ENCODE measurements around the gene GALNT2. TPM values are rescaled to one million over a fixed set of nuclear protein-coding genes. Genes with fewer than 3 reads are reported as not detected.

The GALNT2 gene
- total and polyA plus RNA-seq, 2 of the 13 experiments (the other 11 are each of a cell fraction or from before 2014, with no cell fraction given): 39.3 to 39.6 TPM

- no peak for ATAC-seq
- Histone ChIP-seq H2AFZ (ENCODE audit: low read length) (no peak overlapping the region), H3K27ac (ENCODE audit: extremely low read length, insufficient read depth, low read length) (no peak overlapping the region), H3K9ac (ENCODE audit: insufficient read depth, low read depth, low read length) (no peak overlapping the region), H3K79me2 (ENCODE audit: insufficient read depth, low read length) (peaks cover 1% of the 10 kb centered on the region), H3K4me1 (ENCODE audit: insufficient read depth, low read length) (peaks cover 19% of the 10 kb centered on the region), H3K36me3 (replicated peaks in 1 of 2; ENCODE audit: control insufficient read depth in 1 of 2, insufficient read depth in 2 of 2, low read length in 2 of 2) (peaks cover 2 to 5% of the 10 kb centered on the region in 2 experiments; a peak in 2 of 5 replicates), H4K20me1 (ENCODE audit: insufficient read depth, low read length) (no peaks in the 10 kb centered on the region), H3K9me3 (ENCODE audit: low read length) (no peaks in the 10 kb centered on the region), H3K4me3 (replicated peaks in 1 of 3; ENCODE audit: insufficient read depth in 1 of 3, low read depth in 2 of 3, low read length in 3 of 3) (no peak overlapping the region), H3K4me2 (ENCODE audit: low read depth, low read length) (no peak overlapping the region), H3K27me3 (ENCODE audit: control insufficient read depth in 1 of 2, insufficient read depth in 2 of 2, low read length in 2 of 2) (no peaks in the 10 kb centered on the region)
- BruUV-seq (replicated peaks): no TSS peak
- POLR2A ChIA-PET: no interaction called here
- intact Hi-C loops (cut with micrococcal nuclease; ENCODE audit: unreplicated experiment): no loop called here
- WGBS (ENCODE audit: low lambda C conversion rate): 97% methylated on average over 5 of the region's 5 CpGs
- peak; percentile 39 for TF ChIP-seq RBM22 (optimal IDR thresholded peaks at IDR 0.05; ENCODE audit: low read length)
- no peak for TF ChIP-seq FOXP4 (CRISPR knock-in tag; IDR thresholded peaks at IDR 0.05)
- TF ChIP-seq CEBPB (IDR thresholded peaks at IDR 0.05; ENCODE audit: borderline replicate concordance, low read depth, low read length): no peak
- no peak for TF ChIP-seq HOXA9 (CRISPR knock-in tag; IDR thresholded peaks at IDR 0.05; ENCODE audit: borderline replicate concordance)
- in situ Hi-C loops (cut with HindIII; ENCODE audit: extremely low pct_ligation_motif_present, low pct_unique_long_range_greater_than_20kb): no loop called here
- DNase-seq (ENCODE audit: low spot score): no peak
- no peak for FAIRE-seq
- CTCF ChIA-PET (ENCODE audit: low intra/inter-chr PET ratio, low total read pairs): no interaction called here
Measured at GRCh38 chr1:230189824-230190223, 122.8 kb downstream of the GALNT2 start.

- DNase-seq (ENCODE audit: low spot score) (no peak), FAIRE-seq (no peak), ATAC-seq (no peak)
- Histone ChIP-seq H3K79me2 (ENCODE audit: insufficient read depth, low read length) (peaks cover 1% of the 10 kb centered on the region), H3K36me3 (replicated peaks in 1 of 2; ENCODE audit: control insufficient read depth in 1 of 2, insufficient read depth in 2 of 2, low read length in 2 of 2) (peaks cover 2 to 5% of the 10 kb centered on the region in 2 experiments; a peak in 2 of 5 replicates), H3K4me1 (ENCODE audit: insufficient read depth, low read length) (peaks cover 5% of the 10 kb centered on the region), H3K4me3 (replicated peaks in 1 of 3; ENCODE audit: insufficient read depth in 1 of 3, low read depth in 2 of 3, low read length in 3 of 3) (no peak overlapping the region), H3K9ac (ENCODE audit: insufficient read depth, low read depth, low read length) (no peak overlapping the region), H3K27ac (ENCODE audit: extremely low read length, insufficient read depth, low read length) (no peak overlapping the region), H3K4me2 (ENCODE audit: low read depth, low read length) (no peak overlapping the region), H3K9me3 (ENCODE audit: low read length) (no peaks in the 10 kb centered on the region), H2AFZ (ENCODE audit: low read length) (no peak overlapping the region), H3K27me3 (ENCODE audit: control insufficient read depth in 1 of 2, insufficient read depth in 2 of 2, low read length in 2 of 2) (no peaks in the 10 kb centered on the region), H4K20me1 (ENCODE audit: insufficient read depth, low read length) (no peaks in the 10 kb centered on the region)
- CTCF ChIA-PET (ENCODE audit: low intra/inter-chr PET ratio, low total read pairs): no interaction called here
- in situ Hi-C loops (cut with HindIII; ENCODE audit: extremely low pct_ligation_motif_present, low pct_unique_long_range_greater_than_20kb): no loop called here
- 93% methylated on average over 9 of the region's 9 CpGs for WGBS (ENCODE audit: low lambda C conversion rate)
- no peak for TF ChIP-seq CREB3 (CRISPR knock-in tag; IDR thresholded peaks at IDR 0.05)
- TF ChIP-seq CTCF (CRISPR knock-in tag; IDR thresholded peaks at IDR 0.05): no peak
- TF ChIP-seq ZNF350 (CRISPR knock-in tag; IDR thresholded peaks at IDR 0.05; ENCODE audit: borderline replicate concordance, low read depth): no peak
- no peak for TF ChIP-seq HIC2 (CRISPR knock-in tag; IDR thresholded peaks at IDR 0.05; ENCODE audit: low read depth)
- no peak for TF ChIP-seq ZNF644 (CRISPR knock-in tag; IDR thresholded peaks at IDR 0.05; ENCODE audit: low read depth)
- POLR2A ChIA-PET: no interaction called here
- intact Hi-C loops (cut with micrococcal nuclease; ENCODE audit: unreplicated experiment): no loop called here
- no TSS peak for BruUV-seq (replicated peaks)
Measured at GRCh38 chr1:230191079-230191804, 124.2 kb downstream of the GALNT2 start.

Data from HepG2 (cell line).